Gastrocnemius medialis (tissue), 4 donors: ENCODE measurements around the gene SEPTIN3. TPM values are rescaled to one million over a fixed set of nuclear protein-coding genes. Genes with fewer than 3 reads are reported as not detected.

Experiments
- ATAC-seq, 2 donors: fragments of 150-250 bp; one replicate each; pipeline ENCODE4 v1.9.1; 2016
- DNase-seq, 2 donors: peaks; one replicate each; pipeline ENCODE4 v3.0.0-alpha.2; 2019
- H3K27ac ChIP-seq, 4 donors: fragments of 200-600 bp; sonication (generic); 1 replicate in 1 of 4; 2 replicates in 3 of 4; pipeline ENCODE4 v1.5.1; 2016 to 2018; ENCODE audit warnings: mild to moderate bottlenecking in 2 of 4, moderate library complexity in 1 of 4
- H3K27me3 ChIP-seq, 3 donors: fragments of 200-600 bp; sonication (generic) in 2 of 3; 1 replicate in 1 of 3; 2 replicates in 2 of 3; pipeline versions ENCODE4 v1.5.1 to v1.6.0; 2016 to 2019; ENCODE audit warnings: mild to moderate bottlenecking in 1 of 3, moderate library complexity in 1 of 3
- H3K36me3 ChIP-seq, 2 donors: fragments of 200-600 bp; sonication (generic) in 1 of 2; one replicate each; pipeline ENCODE4 v1.5.1; 2017 to 2018
- H3K4me1 ChIP-seq, 2 donors: fragments of 200-600 bp; sonication (generic) in 1 of 2; one replicate each; pipeline ENCODE4 v1.5.1; 2016 to 2017; ENCODE audit warnings: mild to moderate bottlenecking in 2 of 2
- H3K4me3 ChIP-seq, 4 donors: fragments of 200-600 bp; sonication (generic) in 3 of 4; 1 replicate in 1 of 4; 2 replicates in 3 of 4; pipeline ENCODE4 v1.5.1; 2016 to 2019; ENCODE audit warnings: mild to moderate bottlenecking in 2 of 4
- H3K9me3 ChIP-seq, 3 donors: fragments of 200-600 bp; sonication (generic) in 2 of 3; 1 replicate in 1 of 3; 2 replicates in 2 of 3; pipeline ENCODE4 v1.5.1; 2016 to 2019
- POLR2A ChIP-seq, 2 donors: fragments of 450-650 bp; IDR thresholded peaks; one replicate each; pipeline ENCODE4 v1.6.1; 2017; ENCODE audit warnings: antibody characterized with exemption in 2 of 2, mild to moderate bottlenecking in 2 of 2, moderate library complexity in 2 of 2
- in situ Hi-C, 4 donors: fragments of 200-750 bp; cut with MboI; loops; one replicate each; pipeline versions ENCODE4 v1.15.0 to v1.8.0; 2017; ENCODE audit warnings: low sequenced_read_pairs in 4 of 4
- intact Hi-C: fragments of 100-400 bp; cut with DNase I; formaldehyde crosslinking; loops from one replicate; pipeline ENCODE4 v1.15.1; 2023; ENCODE audit warnings: low total_unique reads
- total RNA-seq, 4 donors: library from RNA; depleted of rRNA; stranded (reverse); fragments of >200 nt; gene quantifications; one replicate each; pipeline versions ENCODE4 v1.1.0 to v1.2.3, GENCODE V29; 2016
- TF ChIP-seq, protein P1 (sequence below), 5 experiments: fragments of 450-650 bp in 3 of 5; fragments of 200-600 bp in 2 of 5; sonication (generic) in 2 of 5; IDR thresholded peaks in 4 of 5; conservative IDR thresholded peaks in 1 of 5; 1 replicate in 4 of 5; 2 replicates in 1 of 5; pipeline ENCODE4 v1.5.1; 2016 to 2019; ENCODE audit warnings: antibody characterized with exemption in 5 of 5, mild to moderate bottlenecking in 3 of 5, moderate library complexity in 3 of 5

The SEPTIN3 gene
- total RNA-seq, 4 donors from 2014 or later, result 0.18 TPM; not detected in 3

- DNase-seq (no peak), ATAC-seq (peak in 1 of 2 donors; percentile 14)
- in situ Hi-C loops (no loop called here), intact Hi-C loops (no loop called here)
- Histone ChIP-seq H3K27ac (peak overlapping the region in 2 of 4 donors; percentile 46 to 78), H3K4me1 (peaks cover 8 to 21% of the 10 kb centered on the region in 2 donors), H3K36me3 (no peaks in the 10 kb centered on the region), H3K4me3 (no peak overlapping the region), H3K9me3 (no peaks in the 10 kb centered on the region), H3K27me3 (no peaks in the 10 kb centered on the region)
- TF ChIP-seq, protein P1, sequence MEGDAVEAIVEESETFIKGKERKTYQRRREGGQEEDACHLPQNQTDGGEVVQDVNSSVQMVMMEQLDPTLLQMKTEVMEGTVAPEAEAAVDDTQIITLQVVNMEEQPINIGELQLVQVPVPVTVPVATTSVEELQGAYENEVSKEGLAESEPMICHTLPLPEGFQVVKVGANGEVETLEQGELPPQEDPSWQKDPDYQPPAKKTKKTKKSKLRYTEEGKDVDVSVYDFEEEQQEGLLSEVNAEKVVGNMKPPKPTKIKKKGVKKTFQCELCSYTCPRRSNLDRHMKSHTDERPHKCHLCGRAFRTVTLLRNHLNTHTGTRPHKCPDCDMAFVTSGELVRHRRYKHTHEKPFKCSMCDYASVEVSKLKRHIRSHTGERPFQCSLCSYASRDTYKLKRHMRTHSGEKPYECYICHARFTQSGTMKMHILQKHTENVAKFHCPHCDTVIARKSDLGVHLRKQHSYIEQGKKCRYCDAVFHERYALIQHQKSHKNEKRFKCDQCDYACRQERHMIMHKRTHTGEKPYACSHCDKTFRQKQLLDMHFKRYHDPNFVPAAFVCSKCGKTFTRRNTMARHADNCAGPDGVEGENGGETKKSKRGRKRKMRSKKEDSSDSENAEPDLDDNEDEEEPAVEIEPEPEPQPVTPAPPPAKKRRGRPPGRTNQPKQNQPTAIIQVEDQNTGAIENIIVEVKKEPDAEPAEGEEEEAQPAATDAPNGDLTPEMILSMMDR (IDR thresholded peaks at IDR 0.05 in 4 of 5, conservative IDR thresholded peaks at IDR 0.05 in 1 of 5), result no peak
- TF ChIP-seq POLR2A (IDR thresholded peaks at IDR 0.05), result no peak
Measured at GRCh38 chr22:41934284-41935014, 34.8 kb upstream of the SEPTIN3 start.

GRCh38 chr22:41935015-41935351, 34.3 kb upstream of the SEPTIN3 start:
- Histone ChIP-seq H3K36me3 (no peaks in the 10 kb centered on the region), H3K4me3 (no peak overlapping the region)
- peak in 1 of 2 donors; percentile 24 for ATAC-seq

DNA sequence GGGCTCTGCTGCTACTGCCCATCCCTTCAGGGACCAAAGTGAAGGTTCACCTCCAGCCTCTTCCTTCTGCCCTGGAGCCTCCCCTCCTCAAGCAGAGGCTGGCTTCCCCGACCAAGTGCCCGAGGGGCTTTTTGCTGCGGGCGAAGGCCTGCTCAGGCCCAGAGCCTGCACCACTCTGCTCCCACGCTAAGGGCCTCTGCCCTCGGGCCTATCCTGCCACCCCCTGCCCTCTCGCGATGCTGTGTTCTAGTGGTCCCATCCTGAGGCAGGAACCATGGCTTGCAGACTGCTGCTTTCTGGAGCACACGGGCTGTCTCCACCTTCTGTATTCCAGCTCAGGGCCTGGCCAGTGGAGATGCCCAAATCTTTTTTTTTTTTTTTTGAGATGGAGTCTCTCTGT, 33.7 kb upstream of the SEPTIN3 start:
- H3K9me3 ChIP-seq, result no peaks in the 10 kb centered on the region
- intact Hi-C loops (no loop called here), in situ Hi-C loops (no loop called here)
- DNase-seq (no peak), ATAC-seq (no peak)
- no peaks in the 10 kb centered on the region for H3K36me3 ChIP-seq
- H3K4me1 ChIP-seq, result peaks cover 8 to 26% of the 10 kb centered on the region in 2 donors
- no peaks in the 10 kb centered on the region for H3K27me3 ChIP-seq
- H3K4me3 ChIP-seq, result no peak overlapping the region
- peak overlapping the region in 1 of 4 donors; percentile 6 for H3K27ac ChIP-seq
- no peak for TF ChIP-seq POLR2A (IDR thresholded peaks at IDR 0.05)
- TF ChIP-seq, protein P1 (IDR thresholded peaks at IDR 0.05 in 4 of 5, conservative IDR thresholded peaks at IDR 0.05 in 1 of 5), result no peak

More at GRCh38 chr22:41935015-41935351, 34.3 kb upstream of the SEPTIN3 start:
- H3K27ac ChIP-seq, result peak overlapping the region in 2 of 4 donors; percentile 46 to 78
- in situ Hi-C loops (no loop called here), intact Hi-C loops (no loop called here)
- no peaks in the 10 kb centered on the region for H3K9me3 ChIP-seq
- no peaks in the 10 kb centered on the region for H3K27me3 ChIP-seq
- H3K4me1 ChIP-seq, result peaks cover 8 to 22% of the 10 kb centered on the region in 2 donors
- no peak for DNase-seq
- no peak for TF ChIP-seq POLR2A (IDR thresholded peaks at IDR 0.05)
- TF ChIP-seq, protein P1 (IDR thresholded peaks at IDR 0.05 in 4 of 5, conservative IDR thresholded peaks at IDR 0.05 in 1 of 5), result no peak

- Histone ChIP-seq H3K27me3 (no peaks in the 10 kb centered on the region), H3K4me1 (peaks cover 8 to 32% of the 10 kb centered on the region in 2 donors), H3K27ac (no peak overlapping the region), H3K36me3 (no peaks in the 10 kb centered on the region), H3K4me3 (no peak overlapping the region), H3K9me3 (no peaks in the 10 kb centered on the region)
- ATAC-seq (no peak), DNase-seq (no peak)
- intact Hi-C loops, result no loop called here
- in situ Hi-C loops, result no loop called here
- no peak for TF ChIP-seq POLR2A (IDR thresholded peaks at IDR 0.05)
- TF ChIP-seq, protein P1 (IDR thresholded peaks at IDR 0.05 in 4 of 5, conservative IDR thresholded peaks at IDR 0.05 in 1 of 5), result no peak
Measured at GRCh38 chr22:41936894-41937169, 32.4 kb upstream of the SEPTIN3 start.
